SK-N-SH (cell line): ENCODE data around the gene ZNF19. TPM values are rescaled to one million over a fixed set of nuclear protein-coding genes. Genes with fewer than 3 reads are reported as not detected.

Source experiments
- CTCF ChIA-PET: fragments of 300-600, 350-600 bp; formaldehyde crosslinking; extraction: SDS; loops from one replicate; lab custom pipeline; 2021; lab: Yijun Ruan, JAX
- POLR2A ChIA-PET: fragments of 350-600 bp; sonication (Branson Sonifier 250); formaldehyde crosslinking; extraction: SDS; loops from one replicate; lab custom pipeline; 2020; ENCODE audit warnings: antibody characterized with exemption, inconsistent platforms; lab: Yijun Ruan, JAX
- DNase-seq: peaks from one replicate; pipeline ENCODE4 v3.0.0; 2012
- H2AFZ ChIP-seq: fragments of 200-600 bp; sonication (generic); 2 replicates; pipeline ENCODE4 v1.8.1; 2016; ENCODE audit warnings: antibody characterized with exemption, mild to moderate bottlenecking, low read depth
- H3F3A ChIP-seq: fragments of 200-600 bp; sonication (generic); replicated peaks from 2 replicates; pipeline ENCODE3; 2016; ENCODE audit warnings: antibody characterized with exemption, mild to moderate bottlenecking; ENCODE audit not compliant: insufficient read depth
- H3K27ac ChIP-seq, 2 experiments: fragments of 200-500 bp in 1 of 2; fragments of 200-600 bp in 1 of 2; sonication (Bioruptor generic) in 1 of 2; sonication (generic), shearing (Covaris generic) in 1 of 2; 2 replicates each; pipeline versions ENCODE4 v1.5.1 to v1.6.1; 2014 to 2016; ENCODE audit warnings: low read depth in 2 of 2, inconsistent platforms in 1 of 2, low read length in 1 of 2, mild to moderate bottlenecking in 1 of 2, mixed read lengths in 1 of 2
- H3K27me3 ChIP-seq: fragments of 200-600 bp; sonication (generic), shearing (Covaris generic); 2 replicates; pipeline ENCODE4 v1.6.1; 2016; ENCODE audit warnings: mixed run types; ENCODE audit not compliant: insufficient read depth
- H3K36me3 ChIP-seq, 2 experiments: fragments of 200-500 bp in 1 of 2; fragments of 200-600 bp in 1 of 2; sonication (Bioruptor generic) in 1 of 2; sonication (generic) in 1 of 2; replicated peaks in 1 of 2; 2 replicates each; pipeline versions ENCODE3 to v1.5.1; 2014 to 2016; ENCODE audit warnings: low read length in 1 of 2, mild to moderate bottlenecking in 1 of 2; ENCODE audit not compliant: insufficient read depth in 2 of 2, control insufficient read depth in 1 of 2
- H3K4me1 ChIP-seq, 2 experiments: fragments of 200-500 bp in 1 of 2; fragments of 200-600 bp in 1 of 2; sonication (Bioruptor generic) in 1 of 2; sonication (generic), shearing (Covaris generic) in 1 of 2; 2 replicates each; pipeline versions ENCODE4 v1.5.1 to v1.6.1; 2014 to 2016; ENCODE audit warnings: low read depth in 1 of 2, low read length in 1 of 2, mixed run types in 1 of 2; ENCODE audit not compliant: insufficient read depth in 2 of 2, control insufficient read depth in 1 of 2
- H3K4me2 ChIP-seq: fragments of 200-600 bp; sonication (generic), shearing (Covaris generic); 2 replicates; pipeline ENCODE4 v1.6.1; 2017; ENCODE audit warnings: mixed run types
- H3K4me3 ChIP-seq, 2 experiments: fragments of 200-500 bp in 1 of 2; fragments of 200-600 bp in 1 of 2; sonication (Bioruptor generic) in 1 of 2; sonication (generic), shearing (Covaris generic) in 1 of 2; 2 replicates each; pipeline versions ENCODE4 v1.5.1 to v1.8.1; 2014 to 2016; ENCODE audit warnings: low read depth in 2 of 2, inconsistent platforms in 1 of 2, low read length in 1 of 2, mild to moderate bottlenecking in 1 of 2, mixed read lengths in 1 of 2, moderate library complexity in 1 of 2
- H3K79me2 ChIP-seq: fragments of 200-600 bp; sonication (generic); 2 replicates; pipeline ENCODE4 v1.8.1; 2017; ENCODE audit warnings: mild to moderate bottlenecking; ENCODE audit not compliant: insufficient read depth
- H3K9ac ChIP-seq: fragments of 200-600 bp; sonication (generic); 2 replicates; pipeline ENCODE4 v1.6.1; 2017; ENCODE audit warnings: mixed run types
- H3K9me2 ChIP-seq: fragments of 200-600 bp; sonication (generic); 2 replicates; pipeline ENCODE4 v1.6.1; 2017; ENCODE audit warnings: mixed run types
- H3K9me3 ChIP-seq: fragments of 200-600 bp; sonication (generic); 2 replicates; pipeline ENCODE4 v1.6.1; 2017; ENCODE audit warnings: mixed run types, mild to moderate bottlenecking, moderate library complexity
- H4K20me1 ChIP-seq: fragments of 200-600 bp; sonication (generic); 2 replicates; pipeline ENCODE4 v1.6.1; 2017; ENCODE audit warnings: mild to moderate bottlenecking, mixed run types; ENCODE audit not compliant: insufficient read depth
- CTCF ChIP-seq: fragments of 200-600 bp; sonication (generic); IDR thresholded peaks from 2 replicates; pipeline ENCODE4 v1.6.1; 2017; ENCODE audit warnings: antibody characterized with exemption, mild to moderate bottlenecking, moderate library complexity
- POLR2AphosphoS5 ChIP-seq: IDR thresholded peaks from 2 replicates; pipeline ENCODE4 v1.6.1; 2012; ENCODE audit warnings: low read depth, low read length
- SMC3 ChIP-seq: IDR thresholded peaks from 2 replicates; pipeline ENCODE4 v1.6.1; 2012; ENCODE audit warnings: low read depth, low read length, improper control_type of control experiment
- WGBS: methylation state at CpG from one replicate; pipeline ENCODE4 v1.1.6; 2017; ENCODE audit warnings: low lambda C conversion rate; 5-methylcytosine and 5-hydroxymethylcytosine counted together
- polyA plus RNA-seq, 3 experiments: library from polyadenylated mRNA; depleted of rRNA; stranded (reverse); fragments of >200 nt; gene quantifications; 2 replicates each; pipeline ENCODE4 v1.2.3, GENCODE V29; 2012

ZNF19 gene
- polyA plus RNA-seq, 1 of the 3 experiments (the other 2 are of a cell fraction), result 1.4 TPM

DNA sequence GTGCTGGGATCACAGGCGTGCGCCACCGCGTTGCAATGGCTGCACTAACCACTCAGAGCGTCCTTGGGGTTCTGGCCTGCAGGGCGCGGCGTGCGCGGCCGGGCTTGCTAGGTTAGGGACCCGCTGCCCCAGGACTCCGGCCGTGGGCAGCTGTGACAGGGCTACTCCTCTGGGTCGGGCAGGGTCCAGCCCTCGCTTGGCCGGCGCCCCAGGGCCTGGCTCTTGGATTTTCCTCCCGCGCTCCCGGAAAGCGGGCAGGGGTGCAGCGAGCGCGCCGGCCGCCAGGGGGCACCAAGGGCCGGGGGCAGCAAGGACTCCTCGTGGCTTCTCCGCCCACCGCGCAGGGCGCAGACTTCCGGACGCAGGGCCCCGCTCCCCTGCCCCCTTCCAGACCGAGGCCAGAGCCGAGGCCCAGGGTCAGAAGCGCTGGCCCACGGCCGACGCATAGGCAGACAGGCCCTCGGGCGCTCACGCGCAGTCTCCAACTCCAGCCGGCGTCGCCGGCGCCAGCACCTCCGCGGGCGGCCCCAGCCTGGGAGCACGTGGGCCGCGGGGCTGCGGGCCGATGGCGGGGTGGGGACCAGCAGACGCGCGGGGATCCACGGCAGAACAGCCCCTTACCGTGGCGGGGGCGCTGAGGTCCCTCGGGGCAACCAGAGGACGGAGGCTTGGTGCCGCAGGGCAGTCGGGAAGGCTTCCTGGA lies 47.6 kb downstream of the ZNF19 start:
- Histone ChIP-seq H2AFZ (no peak overlapping the region), H4K20me1 (no peaks in the 10 kb centered on the region), H3K9me3 (0 out of 2 replicates have a peak, but pooled peaks cover 3% of the 10 kb centered on the region), H3K9ac (no peak overlapping the region), H3K4me2 (no peak overlapping the region), H3K79me2 (no peaks in the 10 kb centered on the region), H3F3A (peaks cover 3% of the 10 kb centered on the region), H3K27ac (no peak overlapping the region), H3K4me1 (no peaks in the 10 kb centered on the region), H3K27me3 (peaks cover 8% of the 10 kb centered on the region; the same call in 1 of the 2 replicates), H3K4me3 (no peak overlapping the region), H3K9me2 (no peaks in the 10 kb centered on the region), H3K36me3 (no peaks in the 10 kb centered on the region)
- CTCF ChIA-PET, result no interaction called here
- WGBS, result 57% methylated on average over 8 of the region's 71 CpGs
- peak; percentile 54 for DNase-seq
- POLR2A ChIA-PET, result no interaction called here
- TF ChIP-seq SMC3 (no peak), CTCF (peak; percentile 20)

- Histone ChIP-seq H3F3A (peaks cover 3% of the 10 kb centered on the region), H3K9me3 (0 out of 2 replicates have a peak, but pooled peaks cover 3% of the 10 kb centered on the region), H3K27me3 (peaks cover 8% of the 10 kb centered on the region; the same call in 1 of the 2 replicates), H3K36me3 (no peaks in the 10 kb centered on the region), H3K4me1 (no peaks in the 10 kb centered on the region), H3K27ac (no peak overlapping the region), H3K9ac (no peak overlapping the region), H3K79me2 (no peaks in the 10 kb centered on the region), H3K4me2 (no peak overlapping the region), H3K4me3 (no peak overlapping the region), H3K9me2 (no peaks in the 10 kb centered on the region), H2AFZ (no peak overlapping the region), H4K20me1 (no peaks in the 10 kb centered on the region)
- peak; percentile 57 for DNase-seq
- TF ChIP-seq CTCF (peak; percentile 25; the same call in 1 of the 2 replicates), POLR2AphosphoS5 (no peak)
- CTCF ChIA-PET, result interaction anchor here (4.7 kb wide), 1 partner anchor 28 kb away, joined by 22 read pairs; no protein-coding TSS in a partner anchor
- POLR2A ChIA-PET, result no interaction called here
- 56% methylated on average over 22 of the region's 25 CpGs for WGBS
These were observed 48.3 kb downstream of the ZNF19 start for GRCh38 chr16:71440669-71441347.
